Retina (tissue), 1 donor: ENCODE measurements around the gene UCN.
A peak's percentile ranks its signal among the peaks of the same experiment; 100 is the strongest.
"Not testable (repeated sequence)": the region's sequence is repeated elsewhere in the genome, so short reads cannot be mapped to it uniquely, and the experiment has no call there.

ENCODE experiments used
- DNase-seq: peaks from one replicate; pipeline ENCODE4 v3.0.0-alpha.2; 2016

UCN gene

DNA sequence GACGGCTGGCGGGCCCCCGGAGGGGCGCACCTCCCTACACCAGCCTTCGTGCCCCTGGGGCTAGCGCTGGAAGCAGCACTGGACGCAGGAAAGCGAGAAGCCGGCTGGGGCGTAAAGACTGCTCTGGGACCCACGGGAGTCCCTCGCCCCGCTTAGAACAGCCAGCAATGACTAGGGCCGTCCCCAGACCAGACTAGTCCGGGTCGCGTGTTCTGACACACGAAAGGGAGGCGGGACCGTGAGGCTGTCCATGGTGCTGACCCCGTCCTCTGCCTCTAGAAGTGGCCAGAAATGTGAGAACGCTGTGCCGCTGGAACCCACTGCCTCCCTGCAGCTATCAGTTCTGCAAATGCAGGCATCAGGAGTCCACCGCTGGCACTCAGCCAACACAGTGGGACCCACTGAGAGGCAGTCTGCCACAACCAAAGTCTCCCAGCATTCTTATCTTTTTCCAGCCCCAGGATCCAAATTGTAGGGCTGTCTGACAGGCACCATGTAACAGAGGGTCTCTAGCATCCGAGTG is at the start of gene UCN:
TSS of gene UCN (minus strand) at position 87 of the 523 bp plus-strand sequence. CDS start 550 bp downstream, outside the sequence.
- no peak for DNase-seq

DNA sequence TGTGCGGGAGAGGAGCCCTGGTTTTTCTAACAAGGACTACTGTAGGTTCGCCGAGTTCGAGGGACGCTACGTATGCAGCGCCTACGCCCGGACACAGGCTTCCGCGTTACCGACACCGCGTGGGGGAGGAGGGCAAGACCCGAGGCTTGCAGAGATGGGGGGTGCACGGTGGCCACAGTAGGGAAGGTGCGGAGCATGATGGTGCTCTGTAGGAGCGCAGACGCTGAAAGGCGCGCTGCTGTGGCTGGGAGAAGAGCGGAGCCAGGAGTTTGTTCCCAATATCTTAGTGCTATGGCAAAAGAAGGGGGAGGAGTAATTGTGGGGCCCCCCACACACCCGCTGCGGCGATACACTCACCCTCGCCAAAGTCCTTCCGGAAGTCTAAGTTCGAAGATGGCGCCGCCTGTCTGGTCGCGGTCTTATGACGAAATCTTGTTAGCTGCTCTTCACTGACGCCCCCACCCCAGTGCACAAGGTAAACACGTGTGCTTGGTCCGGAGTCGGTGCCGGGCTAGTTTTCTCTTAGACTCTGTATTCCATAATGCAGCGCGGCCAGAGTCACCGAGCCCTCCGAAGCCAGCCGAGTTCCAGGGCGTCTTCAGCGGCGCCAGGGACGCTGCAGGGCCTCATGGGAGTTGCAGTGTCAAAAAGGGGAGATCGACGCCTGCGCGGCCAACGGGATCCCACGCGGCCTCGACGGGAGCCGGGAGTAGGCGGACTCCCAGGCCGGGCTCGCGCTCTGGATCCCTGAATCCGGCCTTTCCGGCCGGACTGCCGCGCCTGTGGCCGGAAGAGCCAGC is 48.3 kb upstream of the UCN start, which contains the start of gene GTF3C2:
TSS of gene GTF3C2 (minus strand) at position 383 of the 800 bp plus-strand sequence. CDS start 13,210 bp downstream, outside the sequence.
- peak; percentile 99 for DNase-seq

DNA sequence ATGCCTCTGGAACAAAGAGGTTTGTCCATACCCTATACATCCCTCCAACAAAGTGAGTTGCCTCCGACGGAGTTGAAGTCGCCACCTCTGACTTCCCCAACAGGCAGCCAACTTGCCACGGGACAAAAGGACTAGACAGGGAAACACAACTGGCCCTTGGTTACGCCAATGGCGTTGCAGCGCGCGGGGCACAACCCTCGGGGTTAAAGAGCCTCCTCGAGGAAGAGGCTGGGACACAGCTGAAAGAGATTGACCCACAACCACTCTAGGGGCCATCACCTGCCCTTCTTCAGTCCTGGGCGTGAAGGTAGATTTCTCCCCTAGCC is 47.8 kb upstream of the UCN start:
- no peak for DNase-seq

GRCh38 chr2:27354597-27354927 is 46.3 kb upstream of the UCN start:
- no peak for DNase-seq

DNA sequence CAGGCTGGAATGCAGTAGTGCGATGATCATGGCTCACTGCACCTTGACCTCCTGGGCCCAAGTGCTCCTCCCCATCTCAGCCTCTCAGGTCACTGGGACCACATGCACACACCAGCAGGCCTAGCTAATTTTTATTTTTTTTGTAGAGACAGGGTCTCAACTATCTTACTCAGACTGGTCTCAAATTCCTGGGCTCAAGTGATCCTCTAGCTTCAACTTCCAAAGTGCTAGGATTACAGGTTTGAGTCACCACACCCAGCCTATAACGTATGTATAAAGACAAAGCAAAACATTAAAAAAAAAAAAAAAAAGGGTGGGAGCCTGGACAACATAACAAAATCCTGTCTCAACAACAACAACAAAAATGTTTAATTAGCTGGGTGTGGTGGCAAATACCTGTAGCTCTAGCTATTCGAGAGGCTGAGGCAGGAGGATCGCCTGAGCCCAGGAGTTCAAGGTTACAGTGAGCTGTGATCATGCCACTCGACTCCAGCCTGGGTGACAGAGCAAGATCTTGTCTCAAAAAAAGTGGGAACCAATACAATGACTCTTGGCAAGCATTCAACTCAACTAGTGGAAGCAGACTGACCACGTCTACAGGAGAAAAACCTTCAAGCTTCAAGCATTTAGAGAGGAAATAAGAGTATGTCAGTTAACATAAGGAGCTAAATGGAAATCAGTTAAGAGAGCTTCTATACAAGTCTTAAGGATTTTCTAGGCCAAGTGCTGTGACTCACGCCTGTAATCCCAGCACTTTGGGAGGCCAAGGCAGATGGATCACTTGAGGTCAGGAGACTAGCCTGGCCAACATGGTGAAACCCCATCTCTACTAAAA is 45.7 kb upstream of the UCN start:
- DNase-seq = no peak

GRCh38 chr2:27353386-27353761 is 45.1 kb upstream of the UCN start:
- not testable (repeated sequence) for DNase-seq

DNA sequence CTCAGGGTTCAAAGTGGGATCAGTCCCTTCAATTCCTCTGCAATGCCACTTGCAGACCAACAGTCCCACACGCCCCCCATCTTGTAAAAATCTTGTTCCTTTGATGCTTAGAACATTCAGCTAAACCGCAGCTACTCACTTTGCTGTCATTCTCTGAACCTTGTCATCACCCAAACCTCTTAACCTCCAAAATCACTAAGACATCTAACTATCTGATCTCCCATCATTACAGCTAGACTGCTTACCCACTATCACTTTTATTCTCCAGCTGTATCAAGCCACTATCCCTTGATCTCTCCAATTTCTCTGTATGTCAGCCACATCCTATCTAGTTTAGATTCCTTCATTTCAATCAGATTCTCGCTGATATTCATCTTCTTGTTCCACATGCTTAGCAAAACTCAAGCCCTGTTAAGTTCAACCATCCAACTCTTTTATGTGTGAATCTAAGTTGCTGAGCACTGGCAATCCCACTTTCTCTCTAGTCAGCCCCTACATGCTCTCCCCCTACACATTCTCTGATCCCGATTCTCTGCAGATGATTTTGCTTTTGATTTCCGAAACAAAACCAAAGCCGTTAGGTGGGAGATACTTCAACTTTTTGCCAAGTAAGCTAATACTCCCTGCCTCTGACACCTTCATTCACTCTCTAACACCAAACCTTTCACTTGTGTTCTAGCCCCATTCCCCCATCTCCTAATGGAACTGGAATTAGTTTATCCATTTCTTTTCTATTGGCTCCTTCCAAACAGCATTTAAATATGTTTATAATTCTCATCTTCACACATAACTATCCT is 43.8 kb upstream of the UCN start:
- DNase-seq = no peak

GRCh38 chr2:27350106-27350693 is 42.0 kb upstream of the UCN start:
- no peak for DNase-seq

GRCh38 chr2:27347641-27348040 is 39.4 kb upstream of the UCN start:
- no peak for DNase-seq

DNA sequence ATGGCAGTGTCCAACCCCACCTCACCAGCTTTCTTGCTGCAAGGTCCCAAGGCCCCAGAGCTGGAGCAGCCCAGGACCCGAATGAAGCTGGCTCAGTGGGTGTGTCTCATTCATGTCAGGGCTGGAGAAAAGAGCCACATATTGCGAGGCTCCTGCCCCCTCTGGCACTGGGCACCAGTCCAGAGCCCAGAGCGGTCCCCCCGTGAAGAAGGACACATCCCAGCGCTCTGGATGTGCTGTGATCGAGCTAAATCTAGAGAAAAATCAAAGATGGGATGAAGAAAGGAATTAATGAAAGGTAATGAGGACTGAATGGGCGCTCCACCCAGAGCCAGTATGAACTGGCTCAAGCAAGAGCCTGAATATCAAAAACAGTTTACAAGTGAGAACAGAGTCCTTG is 27.9 kb upstream of the UCN start:
- DNase-seq = no peak

DNA sequence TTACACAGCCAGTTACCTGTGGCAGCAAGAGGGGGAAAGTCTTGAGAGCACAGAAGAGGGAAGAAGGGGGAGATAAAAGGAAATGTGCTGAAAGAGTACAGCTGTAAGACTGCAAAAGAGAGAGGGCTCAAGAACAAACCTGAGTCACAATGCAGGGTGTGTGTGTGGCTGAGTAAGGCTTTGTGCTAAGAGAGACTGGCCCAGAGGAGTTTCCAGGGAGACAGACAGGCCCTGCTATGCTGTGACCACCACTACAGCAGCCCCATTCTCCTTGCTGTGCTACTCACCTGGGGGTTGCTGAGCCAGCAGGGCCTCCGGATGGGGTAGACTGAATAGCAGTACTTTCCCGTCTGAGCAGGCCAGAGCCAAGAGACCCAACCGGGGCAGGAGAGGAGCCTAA is 27.1 kb upstream of the UCN start:
- DNase-seq = no peak

GRCh38 chr2:27324720-27325119 is 16.5 kb upstream of the UCN start:
- no peak for DNase-seq

DNA sequence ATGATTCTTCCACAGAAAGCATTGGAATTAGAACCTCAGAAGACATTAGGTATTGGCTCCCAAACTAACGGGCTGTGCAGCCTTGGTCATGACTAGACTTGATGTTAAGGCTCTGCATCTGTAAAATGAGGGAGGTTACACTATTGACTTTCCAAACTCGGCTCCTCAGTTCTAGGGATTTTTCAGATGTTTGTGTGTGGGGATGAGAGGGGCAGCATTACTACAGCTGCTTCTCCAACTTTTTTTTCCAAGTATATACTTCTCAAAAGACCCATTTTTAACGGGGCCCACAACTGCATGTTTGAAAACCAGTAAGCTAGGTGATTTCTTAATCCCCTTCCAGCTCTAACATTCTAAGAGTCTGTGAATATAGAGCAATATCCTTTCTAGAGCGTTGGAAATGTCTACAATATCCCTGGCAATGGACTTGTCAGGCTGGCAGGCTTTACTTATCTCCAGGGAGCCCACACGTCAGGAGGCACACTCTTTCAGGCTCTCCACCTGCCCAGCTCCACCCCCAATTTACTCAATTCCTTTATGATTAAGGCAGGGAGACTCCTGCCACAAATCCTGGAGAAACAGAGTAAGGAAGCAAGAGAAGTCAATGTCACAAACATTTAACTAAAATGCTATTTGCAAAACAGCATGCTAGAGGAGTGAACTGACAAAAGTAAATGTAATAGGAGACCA is 15.5 kb upstream of the UCN start:
- DNase-seq = no peak

DNA sequence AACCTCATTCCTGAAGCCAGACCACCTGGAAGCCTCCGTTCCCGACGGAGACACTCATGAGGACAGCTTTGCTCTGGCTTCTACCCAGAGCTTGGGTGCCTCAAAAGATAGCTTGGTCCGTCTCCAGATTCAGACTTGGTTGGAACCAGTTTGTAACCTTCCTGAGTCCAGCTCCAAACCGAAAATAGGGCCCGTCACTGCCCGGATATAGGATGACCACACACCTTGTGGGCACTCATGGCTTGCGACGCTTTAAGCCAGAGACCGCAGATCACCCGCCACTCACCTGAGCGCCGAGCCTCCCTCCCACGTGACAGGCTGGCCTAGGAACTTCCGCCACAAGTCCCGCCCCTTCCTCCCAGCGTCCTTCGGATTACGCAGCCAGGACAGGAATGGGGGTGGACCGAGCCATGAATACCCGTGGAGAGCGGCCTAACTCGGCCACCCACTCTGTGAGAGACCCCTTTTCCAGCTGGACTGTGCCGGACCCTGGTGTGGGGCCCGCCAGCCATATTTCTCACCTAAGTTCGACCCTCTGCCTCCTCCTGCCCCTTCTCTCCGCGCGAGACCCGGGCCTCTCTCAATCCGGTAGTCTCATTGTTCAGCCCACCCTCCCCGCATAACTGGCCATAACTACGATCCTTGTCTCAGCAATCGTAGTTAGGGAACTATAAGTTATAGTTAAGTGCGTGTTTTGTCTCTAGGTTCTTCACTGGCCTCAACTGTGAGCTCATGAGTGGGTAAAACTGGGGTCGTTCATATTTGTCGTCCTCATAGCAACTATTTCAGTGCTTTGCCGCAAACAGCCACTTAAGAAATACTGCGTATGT is 14.7 kb upstream of the UCN start, which contains the start of gene MPV17:
TSS of gene MPV17 (minus strand) at position 332 of the 830 bp plus-strand sequence. CDS start 580 bp downstream, outside the sequence.
- peak; percentile 95 for DNase-seq

GRCh38 chr2:27322301-27322765 is 14.1 kb upstream of the UCN start:
- no peak for DNase-seq

- DNase-seq = no peak
Observed at GRCh38 chr2:27320958-27321543, 12.8 kb upstream of the UCN start.

DNA sequence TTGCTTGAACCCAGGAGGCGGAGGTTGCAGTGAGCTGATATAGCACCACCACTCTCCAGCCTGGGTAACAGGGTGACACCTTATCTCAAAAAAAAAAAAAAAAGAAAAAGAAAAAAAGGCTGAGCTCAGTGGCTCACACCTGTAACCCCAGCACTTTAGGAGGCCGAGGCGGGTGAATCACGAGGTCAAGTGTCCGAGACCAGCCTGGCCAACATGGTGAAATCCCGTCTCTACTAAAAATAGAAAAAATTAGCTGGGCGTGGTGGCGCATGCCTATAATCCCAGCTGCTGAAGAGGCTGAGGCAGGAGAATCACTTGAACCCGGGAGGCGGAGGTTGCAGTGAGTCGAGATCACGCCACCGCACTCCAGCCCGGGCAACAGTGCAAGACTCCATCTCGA is 11.6 kb upstream of the UCN start:
- not testable (repeated sequence) for DNase-seq

DNA sequence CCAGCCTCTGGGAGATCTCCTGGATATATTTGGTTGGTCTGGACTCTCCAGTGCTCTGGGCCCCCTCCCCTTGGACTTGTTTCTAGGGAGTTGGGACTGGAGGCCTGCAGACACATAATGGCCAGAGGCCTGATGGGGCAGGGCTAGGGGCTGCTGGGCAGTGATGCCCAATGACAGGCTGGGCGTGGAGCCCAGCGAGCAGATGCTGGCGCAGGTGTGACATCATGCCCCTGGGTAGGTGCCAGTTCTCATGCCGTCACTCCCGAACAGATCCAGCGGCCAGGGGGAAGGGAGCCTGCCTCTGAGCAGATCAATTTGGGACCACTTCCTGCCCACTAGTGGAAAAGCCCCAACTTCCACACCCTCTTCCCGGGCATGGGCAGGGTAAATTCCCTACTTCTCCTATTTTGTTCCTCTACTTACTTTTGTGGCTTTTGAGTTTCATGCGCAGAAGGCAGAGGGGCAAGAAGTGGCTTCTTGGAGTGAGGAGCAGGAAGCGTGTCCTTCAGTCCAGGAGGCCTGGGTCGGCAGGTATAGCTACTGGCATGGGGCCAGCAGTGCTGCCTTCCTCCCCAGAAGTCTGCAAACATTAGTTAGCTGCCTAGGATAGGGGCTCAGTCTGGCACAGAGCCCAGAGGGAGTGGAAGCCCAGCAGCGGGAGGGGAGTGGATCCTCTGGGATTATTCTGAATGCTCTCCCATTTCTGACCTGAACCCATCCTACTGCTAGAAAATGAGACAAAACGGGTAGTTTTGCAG is 8.6 kb upstream of the UCN start:
- no peak for DNase-seq

GRCh38 chr2:27315122-27315521 is 6.9 kb upstream of the UCN start:
- no peak for DNase-seq

- no peak for DNase-seq
Observed at GRCh38 chr2:27314709-27315108, 6.5 kb upstream of the UCN start.
